Iris pigment epithelial cell (primary cell): Measurements from ENCODE around the gene DOCK1.

Experiments used
- DNase-seq: peaks from one replicate; pipeline ENCODE4 v3.0.0-alpha.2; 2011; ENCODE audit warnings: low read depth

DOCK1 gene

GRCh38 chr10:127428385-127428980 is 523.3 kb downstream of the DOCK1 start:
- DNase-seq = no peak

GRCh38 chr10:127429601-127430312 is 524.5 kb downstream of the DOCK1 start:
- DNase-seq = no peak

DNA sequence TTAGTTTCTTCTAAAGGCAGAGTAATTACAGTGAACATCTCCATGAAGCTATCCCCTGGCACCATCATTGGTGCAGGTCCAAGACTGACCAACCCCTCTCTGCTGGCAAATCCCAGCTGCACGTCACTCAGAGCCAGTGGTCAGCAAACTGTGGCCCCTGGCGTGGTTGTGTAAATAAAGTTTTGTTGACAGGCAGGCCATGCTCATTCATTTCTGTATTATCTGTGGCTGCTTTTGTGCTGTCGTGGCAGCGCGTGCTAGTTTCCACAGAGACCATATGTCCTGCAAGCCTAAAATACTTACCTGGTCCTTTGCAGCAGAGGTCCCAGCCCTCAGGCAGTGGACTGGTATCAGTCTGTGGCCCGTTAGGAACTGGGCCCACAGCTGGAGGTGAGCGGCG is 526.3 kb downstream of the DOCK1 start:
- no peak for DNase-seq

- DNase-seq = no peak
Observed at GRCh38 chr10:127434006-127434405, 528.8 kb downstream of the DOCK1 start.

DNA sequence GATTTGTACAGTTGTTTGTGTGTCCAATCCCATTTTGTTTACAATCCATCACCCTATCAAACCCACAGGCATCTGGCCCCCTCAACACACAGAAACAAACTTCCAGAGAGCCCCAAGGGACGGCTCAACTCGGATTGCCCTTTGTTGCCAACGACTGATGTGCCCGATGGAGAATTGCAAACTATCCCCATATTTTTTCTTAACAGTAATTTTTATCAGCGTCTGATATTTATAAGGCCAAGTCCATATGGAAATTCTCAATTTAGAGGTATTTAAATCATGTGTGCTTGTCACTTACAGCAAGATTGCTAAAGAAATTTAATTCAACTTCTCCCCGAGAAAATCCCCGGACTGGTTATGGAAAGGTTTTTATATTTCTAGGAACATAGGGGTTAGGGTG is 530.0 kb downstream of the DOCK1 start:
- no peak for DNase-seq

DNA sequence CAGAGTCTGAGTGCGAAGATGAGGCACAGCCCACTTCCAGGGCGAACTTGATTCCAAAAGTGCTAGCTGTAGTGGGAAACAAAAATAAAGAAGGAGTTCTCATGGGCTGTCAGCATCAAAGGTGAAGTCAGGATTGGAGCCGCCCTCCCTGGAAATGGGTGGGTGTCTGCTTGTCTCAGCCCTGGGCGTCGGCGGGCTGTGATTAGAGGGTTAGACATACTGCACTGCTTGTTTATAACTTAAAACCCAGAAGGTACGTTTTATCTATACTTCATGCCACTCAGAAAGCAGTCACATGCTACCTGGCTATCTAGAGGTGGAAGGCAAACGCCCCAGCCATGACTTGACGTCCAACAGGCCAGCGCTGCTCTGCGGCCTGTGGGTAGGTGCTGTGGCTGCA is 535.1 kb downstream of the DOCK1 start:
- no peak for DNase-seq

DNA sequence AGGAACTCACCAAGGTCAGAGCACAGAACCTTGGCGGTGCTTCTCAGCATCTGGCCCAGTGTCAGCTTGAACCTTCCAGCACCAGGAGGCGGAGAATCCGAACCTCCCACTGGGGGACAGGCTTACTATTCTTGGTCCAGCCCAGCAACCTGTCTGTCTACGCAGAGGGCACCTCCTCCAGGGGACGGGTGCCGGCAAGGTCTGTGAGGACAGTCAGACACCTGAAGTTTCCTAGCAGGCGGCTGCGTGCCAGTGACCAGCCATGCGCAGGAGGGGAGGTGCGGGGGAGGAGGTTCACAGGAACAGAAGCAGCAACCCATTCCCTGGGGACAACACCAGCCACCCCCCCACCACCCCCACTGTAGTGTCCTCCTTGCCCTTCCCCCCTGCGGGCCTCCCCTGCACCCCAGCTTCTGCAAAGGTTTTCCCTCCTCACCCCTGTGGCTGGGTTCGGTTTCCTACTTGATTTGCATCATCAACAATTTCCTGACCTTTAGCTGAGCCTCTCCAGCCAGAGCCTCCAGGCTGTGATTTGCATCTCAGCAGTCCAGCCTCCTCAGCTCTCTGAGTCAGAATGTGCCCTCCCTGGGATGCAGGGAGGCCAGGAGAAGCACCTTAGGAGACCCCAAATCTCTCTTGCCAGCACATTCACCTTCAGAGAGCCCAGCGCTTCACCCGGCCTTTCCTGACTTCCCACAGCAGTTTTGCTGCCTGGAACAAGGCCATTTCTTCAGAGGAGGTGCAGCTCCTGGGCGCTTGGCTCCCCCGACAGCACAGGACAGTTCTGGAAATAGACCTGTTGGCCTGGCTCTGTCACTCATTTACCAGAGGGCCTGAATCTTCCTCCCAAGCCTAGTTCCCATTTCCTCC is 536.4 kb downstream of the DOCK1 start:
- no peak for DNase-seq

- no peak for DNase-seq
Observed at GRCh38 chr10:127442220-127442525, 536.9 kb downstream of the DOCK1 start.

GRCh38 chr10:127444155-127444554 is 538.9 kb downstream of the DOCK1 start:
- DNase-seq = no peak

GRCh38 chr10:127447197-127447596 is 542.0 kb downstream of the DOCK1 start:
- DNase-seq = no peak

DNA sequence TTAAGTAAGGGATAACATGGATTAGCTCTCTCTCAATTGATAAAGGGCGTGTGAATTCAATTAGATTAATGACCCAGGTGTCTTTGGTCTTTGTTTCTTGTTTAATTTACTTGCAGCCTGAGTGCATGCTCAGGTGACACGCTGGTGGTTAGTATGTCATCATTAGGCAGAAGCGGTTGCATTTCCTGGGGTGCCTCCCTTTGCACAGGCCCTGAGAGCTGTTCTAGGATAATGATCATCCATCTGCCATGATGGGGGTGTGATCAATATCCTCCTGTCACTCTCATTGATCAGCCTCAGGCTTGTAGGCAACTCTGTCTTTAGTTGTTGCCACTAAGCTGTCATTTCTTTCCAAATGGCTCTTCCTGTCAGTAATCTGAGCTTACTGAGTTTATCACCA is 544.3 kb downstream of the DOCK1 start:
- DNase-seq = no peak

GRCh38 chr10:127450644-127451043 is 545.4 kb downstream of the DOCK1 start:
- no peak for DNase-seq

GRCh38 chr10:127451628-127452027 is 546.4 kb downstream of the DOCK1 start:
- no peak for DNase-seq

DNA sequence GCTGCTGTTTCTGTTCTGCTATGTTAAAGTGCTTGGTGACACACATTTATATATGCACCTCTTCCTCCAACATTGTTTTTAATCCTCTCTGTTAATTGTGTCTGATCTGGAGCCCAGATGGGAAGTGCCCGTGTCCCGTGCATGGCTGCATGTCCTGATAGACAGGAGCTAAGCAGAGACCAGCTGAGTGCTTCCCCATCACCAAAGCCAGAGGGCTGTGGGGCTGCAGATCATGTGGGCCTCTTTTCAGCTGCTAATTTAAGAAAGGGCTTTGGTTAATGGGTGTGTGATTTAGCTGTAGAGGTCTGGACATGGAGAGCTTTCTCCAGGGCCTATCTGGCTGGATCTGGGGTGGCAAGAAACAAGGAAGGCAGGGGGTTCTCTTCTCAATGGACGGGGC is 547.3 kb downstream of the DOCK1 start:
- DNase-seq = no peak

GRCh38 chr10:127453706-127454105 is 548.5 kb downstream of the DOCK1 start:
- DNase-seq = no peak

DNA sequence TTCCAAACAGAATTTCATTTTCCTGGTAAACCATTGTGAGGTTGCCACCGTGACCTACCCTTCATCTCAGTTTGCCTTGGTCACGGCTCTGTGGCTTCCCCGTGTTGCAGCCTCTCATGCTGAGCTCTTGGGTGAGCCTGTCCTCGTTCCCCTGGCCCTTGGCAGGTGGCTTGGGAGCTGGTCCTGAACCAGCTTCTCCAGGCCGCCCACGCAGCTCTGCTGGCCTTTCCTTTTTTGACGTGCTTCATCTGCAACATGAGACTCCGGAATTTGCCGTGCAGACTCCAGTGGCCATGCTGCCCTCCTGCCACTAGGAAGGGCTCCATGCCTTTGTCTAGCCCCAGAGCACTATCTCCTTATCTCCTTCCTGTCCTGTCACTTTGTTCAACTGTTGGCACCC is 550.9 kb downstream of the DOCK1 start:
- no peak for DNase-seq

DNA sequence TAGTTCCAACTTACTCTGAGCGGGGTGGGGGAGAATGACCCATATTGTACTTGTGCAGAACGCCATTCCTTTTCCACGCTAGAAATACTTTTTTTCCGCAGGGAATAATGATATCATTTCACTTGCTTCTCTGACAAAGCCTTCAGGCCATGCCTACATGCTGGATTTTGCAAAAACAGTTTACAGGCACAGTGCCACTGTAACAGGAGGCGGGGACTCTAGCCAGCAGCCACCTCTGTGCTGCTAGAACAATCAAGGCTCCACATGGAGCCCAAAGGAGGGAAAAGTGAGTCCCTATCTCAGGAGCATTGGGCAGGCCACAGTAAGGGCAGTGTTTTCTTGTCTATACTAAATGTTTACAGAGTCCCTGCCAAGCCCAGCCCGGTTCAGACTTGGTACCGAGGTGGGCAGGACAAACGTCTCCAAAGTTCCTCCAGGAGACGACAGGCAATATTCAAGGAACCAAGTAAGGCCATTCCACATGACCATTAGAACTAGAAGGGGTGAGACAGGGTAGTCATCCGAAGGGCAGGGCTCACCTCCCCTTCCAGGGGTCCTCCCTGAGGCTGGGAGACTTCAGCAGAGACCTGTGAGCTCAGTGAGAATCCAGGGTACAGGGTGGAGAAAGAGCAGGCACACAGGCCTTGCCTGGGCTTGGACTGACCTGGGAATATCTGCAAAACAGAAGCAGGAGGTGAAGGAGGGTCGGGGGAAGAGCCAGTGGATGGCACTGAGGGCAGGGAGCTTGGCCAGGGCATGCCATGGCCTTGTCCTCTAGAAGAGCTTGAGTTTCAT is 553.0 kb downstream of the DOCK1 start:
- no peak for DNase-seq

GRCh38 chr10:127458829-127459228 is 553.6 kb downstream of the DOCK1 start:
- no peak for DNase-seq

- DNase-seq = no peak
Observed at GRCh38 chr10:127459918-127460317, 554.7 kb downstream of the DOCK1 start.

GRCh38 chr10:127462643-127463295 is 557.5 kb downstream of the DOCK1 start:
- no peak for DNase-seq

DNA sequence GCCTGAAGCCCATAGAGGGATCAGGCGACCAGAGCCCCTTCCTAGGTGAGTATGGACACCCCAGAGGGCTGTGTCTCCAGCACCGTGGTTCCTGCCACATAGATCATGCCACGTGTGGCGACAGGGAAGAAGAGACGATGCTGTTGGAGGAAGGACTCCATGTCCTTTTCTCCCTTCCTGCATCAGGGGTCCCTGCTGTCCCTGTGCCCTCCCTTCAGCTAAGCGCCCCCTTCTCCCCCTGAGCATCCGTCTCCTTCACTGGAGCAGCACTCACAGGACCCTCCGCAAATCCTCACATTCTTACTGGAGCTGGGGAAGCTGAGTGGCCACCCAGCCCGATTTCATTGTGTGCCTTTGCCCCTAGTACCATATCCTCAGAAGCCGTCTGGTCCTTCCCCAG is 558.3 kb downstream of the DOCK1 start:
- no peak for DNase-seq

- no peak for DNase-seq
Observed at GRCh38 chr10:127464561-127464960, 559.3 kb downstream of the DOCK1 start.
